Posterior vena cava (tissue), 2 donors: Measurements from ENCODE around the gene RIPOR3. TPM values are rescaled to one million over a fixed set of nuclear protein-coding genes. Genes with fewer than 3 reads are reported as not detected.
A peak's percentile ranks its signal among the peaks of the same experiment; 100 is the strongest.
"Not testable (repeated sequence)": the region's sequence is repeated elsewhere in the genome, so short reads cannot be mapped to it uniquely, and the experiment has no call there.

Experiments
- DNase-seq: peaks from one replicate; pipeline ENCODE4 v3.0.0-alpha.2; 2020; ENCODE audit warnings: low spot score
- intact Hi-C, 2 donors: fragments of 100-400 bp; cut with DNase I; formaldehyde crosslinking; loops; one replicate each; pipeline versions ENCODE4 v1.14.1 to v1.14.2; 2022 to 2023
- total RNA-seq, 2 donors: library from RNA; stranded (reverse); fragmentation: NEBNext Ultra II Directional; extraction: Animal tissue kit (Norgen Biotek cat#: 25700); gene quantifications; one replicate each; pipeline ENCODE4 v1.2.1, GENCODE V29; 2021
- donor health status: DM: yes; HTN: yes; CAD: no.
- donor health status: DM: yes; HTN: yes; CAD: no.

Gene RIPOR3
- total RNA-seq, 2 donors from 2014 or later: 10.6 to 11.2 TPM

GRCh38 chr20:50559856-50560638 is 131.3 kb downstream of the RIPOR3 start:
- intact Hi-C loops: loop anchor here in 1 of 2 donors (1.0 kb wide), 1 partner anchor 13 kb away; no protein-coding TSS in a partner anchor
- DNase-seq: no peak

DNA sequence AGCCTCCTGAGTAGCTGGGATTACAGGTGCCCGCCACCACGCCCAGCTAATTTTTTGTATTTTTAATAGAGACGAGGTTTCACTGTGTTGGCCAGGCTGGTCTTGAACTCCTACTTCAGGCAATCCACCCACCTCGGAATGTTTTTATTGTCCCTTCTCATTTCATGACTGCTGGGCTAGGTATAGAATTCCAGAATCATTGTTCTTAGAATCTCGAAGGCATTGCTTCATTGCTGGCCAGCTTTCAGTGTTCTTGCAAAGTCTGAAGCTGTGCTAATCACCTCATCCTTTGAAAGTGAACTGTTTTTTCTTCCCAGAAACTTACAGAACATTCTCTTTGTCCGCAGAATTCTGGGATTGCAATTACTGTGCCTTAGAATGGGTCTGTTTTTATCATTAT is 132.2 kb downstream of the RIPOR3 start:
- intact Hi-C loops: no loop called here
- DNase-seq: no peak

DNA sequence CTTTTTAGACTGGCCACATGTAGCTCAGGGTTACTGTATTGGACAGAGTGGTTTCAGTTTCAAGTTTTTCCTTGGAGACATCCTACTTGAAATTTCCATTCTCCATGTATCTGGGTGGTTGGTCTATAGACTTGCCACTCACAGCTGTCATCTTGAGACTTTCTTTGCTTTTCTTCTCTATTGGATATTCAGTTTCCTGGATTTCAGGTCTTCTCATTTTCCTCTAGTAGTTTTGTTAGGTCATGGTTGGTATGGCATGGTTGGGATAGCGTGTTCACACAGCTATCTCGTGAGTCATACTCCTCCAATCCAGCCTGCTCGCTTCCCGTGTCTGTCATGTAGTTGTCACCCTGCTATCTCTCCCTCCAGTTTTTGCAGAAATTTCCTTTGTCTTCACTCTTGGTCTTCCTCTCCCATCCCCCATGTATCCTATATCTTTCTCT is 132.8 kb downstream of the RIPOR3 start:
- no peak for DNase-seq
- intact Hi-C loops: no loop called here

GRCh38 chr20:50557549-50558134 is 133.7 kb downstream of the RIPOR3 start:
- no peak for DNase-seq
- intact Hi-C loops: no loop called here

DNA sequence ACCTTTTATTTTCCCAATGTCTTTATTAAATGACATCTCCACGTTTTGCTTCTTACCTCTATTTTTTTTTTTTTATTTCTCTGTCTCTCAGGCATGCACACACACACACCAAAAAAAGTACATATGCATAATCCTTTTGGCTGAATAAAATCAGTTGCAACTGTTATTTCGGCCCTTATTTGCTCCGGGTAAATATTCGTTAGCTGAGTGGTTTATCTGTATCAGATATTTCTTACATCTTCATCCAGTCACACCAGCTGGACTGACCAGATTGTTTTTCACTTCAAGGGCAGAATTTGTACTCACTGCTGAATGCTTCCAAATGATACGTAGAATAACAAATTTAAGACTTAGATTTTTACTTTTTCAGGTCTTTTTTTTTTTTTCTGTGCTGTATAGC is 135.7 kb downstream of the RIPOR3 start:
- intact Hi-C loops: no loop called here
- no peak for DNase-seq

DNA sequence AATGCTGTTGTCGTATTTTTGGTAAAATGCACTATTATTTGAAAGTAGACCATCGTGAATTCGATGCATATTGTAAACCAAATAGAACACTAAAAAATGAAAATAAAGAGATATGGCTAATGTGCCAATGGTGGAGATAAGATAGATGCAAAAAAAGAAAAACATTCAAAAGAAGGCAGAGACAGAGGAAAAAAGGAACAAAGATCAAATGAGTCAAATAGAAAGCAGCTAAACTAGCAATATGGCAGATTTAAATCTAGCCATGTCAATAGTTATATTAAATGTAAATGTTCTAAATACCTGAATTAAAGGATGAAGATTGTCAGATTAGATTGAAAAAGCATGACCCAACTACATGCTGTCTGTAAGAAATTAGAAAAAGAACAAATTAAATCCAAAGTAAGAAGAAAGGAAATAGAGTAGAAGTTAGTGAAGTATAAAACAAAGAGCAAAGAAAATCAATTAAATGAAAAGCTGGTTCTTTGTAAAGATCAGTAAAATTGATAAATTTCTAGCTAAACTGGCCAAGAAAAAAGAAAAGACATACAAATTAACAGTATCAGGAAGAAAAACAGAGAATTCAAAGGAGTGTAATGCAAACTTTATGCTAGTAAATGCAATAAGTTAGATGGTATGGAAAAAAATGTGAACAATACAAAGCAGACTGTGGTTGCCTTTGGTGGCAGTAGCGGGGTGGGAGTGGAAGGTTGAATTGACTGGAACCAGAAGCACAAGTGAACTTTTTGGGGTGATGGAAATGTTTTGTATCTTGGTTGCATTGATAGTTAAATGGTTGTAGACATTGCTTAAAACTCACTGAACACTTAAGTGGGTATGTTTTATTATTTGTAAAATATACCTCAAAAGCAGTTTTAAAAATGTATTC is 136.4 kb downstream of the RIPOR3 start:
- intact Hi-C loops: no loop called here
- no peak for DNase-seq

- intact Hi-C loops: no loop called here
- no peak for DNase-seq
Observed at GRCh38 chr20:50552979-50553378, 138.4 kb downstream of the RIPOR3 start.

DNA sequence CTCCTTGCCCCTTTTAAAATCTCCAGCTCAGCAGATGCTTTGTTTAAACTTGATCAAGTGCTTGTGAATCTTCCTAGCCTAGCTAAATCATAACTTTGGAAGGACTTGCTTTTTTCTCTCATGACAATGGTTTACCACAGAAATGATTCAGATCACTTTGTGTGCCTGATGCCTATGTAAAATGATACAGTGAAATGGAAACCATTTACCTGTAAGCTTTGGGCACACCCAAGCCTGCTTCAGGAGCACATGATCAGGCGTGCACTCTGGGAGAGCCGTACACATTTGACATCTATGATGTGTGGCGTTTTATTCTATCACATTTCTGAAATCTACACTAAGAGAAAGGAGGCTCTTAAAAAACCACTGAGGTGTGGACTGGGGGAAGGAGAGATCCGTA is 140.1 kb downstream of the RIPOR3 start:
- DNase-seq: no peak
- intact Hi-C loops: no loop called here

DNA sequence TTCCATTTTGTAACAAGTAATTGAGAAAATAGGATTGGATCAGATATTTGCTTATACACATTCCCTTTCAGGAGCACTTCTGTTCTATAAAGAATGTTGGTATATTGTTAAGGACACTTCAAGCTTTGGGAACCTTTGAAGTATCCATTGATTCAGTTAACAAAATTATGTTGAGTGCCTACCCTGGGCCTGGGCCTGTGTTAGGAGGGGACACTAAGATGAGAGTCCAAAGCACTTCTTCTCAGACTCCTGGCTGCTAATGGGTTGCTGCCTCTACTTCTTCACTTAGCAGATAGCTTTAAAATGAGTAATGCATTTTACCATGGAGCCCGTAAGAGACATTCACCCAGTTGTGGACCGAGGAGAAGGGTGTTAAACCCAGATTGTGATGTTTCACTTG is 140.8 kb downstream of the RIPOR3 start:
- DNase-seq: no peak
- intact Hi-C loops: no loop called here

GRCh38 chr20:50548396-50548795 is 142.9 kb downstream of the RIPOR3 start:
- DNase-seq: no peak
- intact Hi-C loops: no loop called here

DNA sequence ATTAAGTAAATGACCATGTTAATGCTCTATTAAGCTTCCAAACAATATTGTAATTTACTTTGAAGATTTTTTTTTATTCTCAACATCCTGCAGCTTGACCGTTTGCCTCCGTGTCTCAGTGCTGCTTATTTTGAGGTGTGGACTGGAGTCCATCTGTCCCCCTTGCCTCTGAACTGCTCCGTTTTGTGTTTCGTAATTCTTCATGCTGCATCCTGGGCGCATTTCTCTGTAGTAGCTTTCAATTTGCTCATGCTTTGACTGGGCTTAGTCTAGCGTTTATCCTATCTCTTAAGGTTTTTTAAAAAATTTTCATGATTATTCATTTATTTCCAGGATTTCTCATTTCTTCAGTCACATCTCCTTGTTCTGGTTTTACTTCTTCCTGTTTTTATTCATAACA is 143.4 kb downstream of the RIPOR3 start:
- intact Hi-C loops: no loop called here
- no peak for DNase-seq

DNA sequence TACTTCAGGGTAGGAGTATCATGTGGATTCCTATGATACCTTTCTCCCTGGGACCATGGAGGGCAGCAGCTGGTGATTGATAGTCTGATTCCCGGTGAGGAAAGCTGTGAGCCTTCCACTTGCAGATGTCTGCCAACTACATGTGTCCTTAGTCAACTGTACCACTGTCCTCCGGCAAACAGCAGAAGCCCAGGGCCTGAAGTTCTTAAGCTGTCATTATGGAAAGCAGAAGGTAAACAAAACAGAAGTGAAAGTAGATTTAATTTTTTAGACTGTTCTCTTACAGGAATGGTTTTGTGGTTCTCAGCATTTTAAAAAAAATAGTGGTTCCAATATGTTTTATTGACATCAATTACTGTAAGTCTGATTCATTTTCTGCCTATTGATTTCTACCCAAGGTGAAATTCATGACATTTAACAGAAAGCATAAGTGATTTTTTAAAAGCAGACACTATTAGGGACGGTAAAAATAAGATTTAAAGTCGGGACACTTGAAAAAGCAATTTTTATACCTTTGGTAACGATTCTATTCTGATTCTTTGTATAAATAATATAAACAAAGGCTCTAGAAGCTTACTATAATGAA is 144.5 kb downstream of the RIPOR3 start:
- DNase-seq: peak; percentile 51

DNA sequence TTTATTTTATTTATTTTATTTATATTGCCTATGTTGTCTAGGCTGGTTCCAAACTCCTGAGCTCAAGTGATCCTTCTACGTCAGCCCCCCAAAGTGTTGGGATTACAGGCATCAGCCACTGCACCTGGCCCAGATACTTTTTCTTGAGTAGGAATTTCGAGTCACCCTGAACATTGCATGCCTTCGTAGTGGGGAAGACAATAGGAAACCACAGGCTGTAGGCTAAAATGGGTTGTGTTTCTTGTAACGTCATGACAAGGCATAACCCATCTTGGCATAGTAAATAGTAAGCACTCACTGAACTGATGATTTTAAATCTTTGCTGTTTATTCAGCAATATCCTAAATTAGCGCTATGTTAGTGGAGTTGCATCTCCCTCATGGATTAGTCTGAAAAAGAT is 146.2 kb downstream of the RIPOR3 start:
- intact Hi-C loops: no loop called here
- no peak for DNase-seq

More for the DNA sequence above, 144.5 kb downstream of the RIPOR3 start:
- intact Hi-C loops: no loop called here

DNA sequence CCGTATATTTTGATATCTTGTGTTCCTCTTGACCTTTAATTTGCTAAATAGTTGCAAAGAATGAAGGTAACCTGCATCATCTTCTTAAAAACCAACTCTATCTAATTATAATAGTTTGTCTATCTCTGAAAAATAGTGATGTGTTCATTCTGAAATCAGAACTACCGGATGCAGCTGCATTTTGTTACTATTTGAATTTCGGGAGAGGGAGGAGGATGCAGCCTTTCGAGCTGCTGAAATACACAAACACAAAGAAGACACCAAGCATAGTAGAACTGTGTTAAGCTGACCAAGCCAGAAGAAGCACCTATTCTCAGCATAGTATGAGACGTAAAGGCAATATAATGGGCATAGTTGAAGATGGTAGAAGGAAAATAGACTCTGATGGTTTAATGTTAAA is 148.0 kb downstream of the RIPOR3 start:
- no peak for DNase-seq
- intact Hi-C loops: no loop called here

DNA sequence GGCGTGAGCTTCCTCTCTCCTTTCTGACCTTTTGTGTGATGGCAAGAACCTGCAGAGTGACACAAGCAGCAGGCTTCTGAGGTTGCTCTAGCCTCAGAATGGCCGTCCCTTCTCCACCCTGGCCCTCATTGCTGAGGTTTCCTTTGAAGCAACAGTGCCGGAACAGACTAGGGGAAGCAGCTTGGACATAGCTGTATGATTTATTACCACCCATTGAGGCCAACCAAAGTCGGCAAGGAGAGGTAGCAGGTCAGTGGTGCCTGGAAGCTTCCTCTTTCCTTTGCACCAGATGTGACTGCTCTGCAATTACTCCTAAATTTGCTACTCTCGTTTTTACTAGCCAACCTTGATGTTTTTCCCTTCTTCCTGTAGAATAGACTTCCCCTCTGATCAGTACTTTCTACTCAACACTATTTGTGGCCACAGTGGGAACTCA is 149.7 kb downstream of the RIPOR3 start:
- intact Hi-C loops: no loop called here

DNA sequence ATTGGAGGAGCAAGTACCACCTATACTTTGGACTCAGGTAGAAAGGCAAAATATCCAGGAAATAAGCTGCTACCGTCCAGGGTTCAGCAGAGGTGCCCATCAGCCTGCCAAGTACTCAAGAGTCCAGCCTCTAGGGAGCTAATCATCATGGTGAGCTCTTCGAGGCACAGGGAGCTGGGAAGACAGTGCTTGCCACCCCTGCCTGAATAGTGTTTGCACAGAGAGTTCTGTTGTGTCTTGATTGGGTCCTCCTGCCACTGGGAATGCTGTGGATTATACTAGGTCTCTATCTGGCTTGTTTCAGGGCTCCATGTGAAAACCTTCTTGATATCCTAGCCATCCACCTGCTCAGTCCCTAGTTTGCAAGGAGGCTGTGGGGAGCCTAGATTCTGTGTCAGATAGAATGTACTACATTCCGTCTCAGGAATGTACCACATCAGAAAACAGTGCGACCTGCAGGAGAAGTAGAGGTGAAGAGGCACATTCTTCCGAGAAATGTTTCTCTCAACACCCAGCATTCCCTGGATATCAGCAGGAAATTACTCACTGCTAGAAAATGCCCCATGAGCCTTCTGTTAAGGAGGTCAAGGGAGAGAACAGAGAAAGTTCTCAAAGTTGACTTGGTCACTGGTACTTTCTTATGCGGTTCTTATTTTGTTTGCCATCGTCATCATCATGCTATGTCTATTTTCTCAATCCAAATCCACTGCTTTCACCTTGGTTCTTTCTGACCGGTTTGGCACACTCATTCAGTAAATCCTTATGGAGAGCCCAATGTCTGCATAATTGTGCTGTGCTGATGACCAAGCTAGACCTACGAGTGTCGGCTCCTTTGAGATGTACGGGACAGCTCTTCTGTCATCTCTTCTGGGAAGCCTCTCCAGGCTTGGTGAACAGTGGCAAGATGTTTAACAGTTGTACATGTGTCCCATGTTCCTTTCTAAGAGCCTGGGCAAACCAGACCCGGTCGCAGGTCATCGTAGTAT is 150.4 kb downstream of the RIPOR3 start:
- no peak for DNase-seq
- intact Hi-C loops: no loop called here

More for the DNA sequence above, 149.7 kb downstream of the RIPOR3 start:
- no peak for DNase-seq

DNA sequence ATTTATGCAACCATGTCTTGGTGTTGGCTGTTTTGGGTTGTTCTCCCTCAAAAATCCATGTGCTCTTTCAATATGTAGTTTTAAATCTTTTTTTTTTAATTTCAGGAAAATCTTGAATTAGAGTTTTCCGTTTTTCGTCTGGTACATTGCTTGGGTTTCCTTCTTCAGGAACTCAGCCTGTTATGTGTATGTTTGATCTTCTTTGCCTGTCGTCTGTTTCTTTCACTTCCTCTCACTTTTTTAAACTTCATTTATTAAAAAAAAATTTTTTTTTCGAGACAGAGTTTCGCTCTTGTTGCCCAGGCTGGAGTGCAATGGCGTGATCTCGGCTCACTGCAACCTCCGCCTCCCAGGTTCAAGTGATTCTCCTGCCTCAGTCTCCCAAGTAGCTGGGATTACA is 151.5 kb downstream of the RIPOR3 start:
- intact Hi-C loops, DNase-seq: not testable (repeated sequence)

DNA sequence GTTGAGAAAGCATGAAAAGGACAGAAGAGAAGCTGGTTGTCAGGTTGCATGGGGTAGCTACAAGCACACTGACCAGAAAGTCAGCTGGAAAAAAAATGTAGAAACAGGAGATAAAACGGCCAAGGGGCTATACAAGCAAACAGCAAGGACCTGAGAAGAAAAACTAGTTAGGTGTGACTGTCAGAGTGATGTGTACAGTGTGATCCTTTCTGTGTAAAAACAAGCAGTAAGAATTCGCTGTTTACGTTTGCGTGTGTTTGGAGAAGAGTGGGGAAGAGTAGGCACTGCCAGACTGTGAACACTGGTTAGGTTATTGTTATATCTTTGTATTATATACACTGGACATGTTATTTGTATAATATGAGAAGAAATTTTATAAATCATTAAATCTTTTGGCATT is 153.1 kb downstream of the RIPOR3 start:
- no peak for DNase-seq
- intact Hi-C loops: no loop called here
